Astrocyte of the cerebellum (primary cell): ENCODE data around the gene CRYBG3.

Source experiments
- DNase-seq: peaks from one replicate; pipeline ENCODE4 v3.0.0-alpha.2; 2011; ENCODE audit warnings: low read depth
- H3K4me3 ChIP-seq: 2 replicates; pipeline ENCODE4 v1.5.1; 2011; ENCODE audit warnings: mild to moderate bottlenecking, low read depth, low read length, moderate library complexity
- CTCF ChIP-seq: IDR thresholded peaks from 2 replicates; pipeline ENCODE4 v1.5.1; 2012; ENCODE audit warnings: low read length, low read depth, moderate library complexity, mild to moderate bottlenecking; ENCODE audit errors: missing control alignments
- in situ Hi-C: cut with HindIII; loops from 2 replicates; pipeline ENCODE4 v1.10.0; 2017; ENCODE audit warnings: low sequenced_read_pairs

CRYBG3 gene

GRCh38 chr3:97885931-97886824 is 64.4 kb downstream of the CRYBG3 start:
- no peak for TF ChIP-seq CTCF

GRCh38 chr3:97889814-97890213 is 68.0 kb downstream of the CRYBG3 start:
- in situ Hi-C loops = no loop called here
- no peak for TF ChIP-seq CTCF
- no peak for DNase-seq
- no peak overlapping the region for H3K4me3 ChIP-seq

More at GRCh38 chr3:97885931-97886824, 64.4 kb downstream of the CRYBG3 start:
- DNase-seq = no peak
- in situ Hi-C loops = no loop called here
- H3K4me3 ChIP-seq = no peak overlapping the region

GRCh38 chr3:97892852-97893251 is 71.0 kb downstream of the CRYBG3 start:
- TF ChIP-seq CTCF = no peak
- in situ Hi-C loops = no loop called here
- no peak for DNase-seq
- no peak overlapping the region for H3K4me3 ChIP-seq

GRCh38 chr3:97895216-97895615 is 73.4 kb downstream of the CRYBG3 start:
- no peak overlapping the region for H3K4me3 ChIP-seq
- TF ChIP-seq CTCF = no peak
- in situ Hi-C loops = no loop called here
- no peak for DNase-seq

- no peak for DNase-seq
- no peak for TF ChIP-seq CTCF
- no peak overlapping the region for H3K4me3 ChIP-seq
- in situ Hi-C loops = no loop called here
Observed at GRCh38 chr3:97896129-97896528, 74.3 kb downstream of the CRYBG3 start.

- no peak overlapping the region for H3K4me3 ChIP-seq
- TF ChIP-seq CTCF = no peak
- in situ Hi-C loops = no loop called here
- DNase-seq = no peak
Observed at GRCh38 chr3:97896547-97896946, 74.7 kb downstream of the CRYBG3 start.
